Frontal cortex (tissue), 4 donors: ENCODE data around the gene NOC4L. TPM values are rescaled to one million over a fixed set of nuclear protein-coding genes. Genes with fewer than 3 reads are reported as not detected.
"Not testable (repeated sequence)": the region's sequence is repeated elsewhere in the genome, so short reads cannot be mapped to it uniquely, and the experiment has no call there.

Experiments used
- DNase-seq, 2 donors: peaks; one replicate each; pipeline ENCODE4 v3.0.0; 2012; ENCODE audit warnings: low spot score in 2 of 2
- FAIRE-seq: peaks from 2 replicates; lab custom pipeline; 2012; peaks lifted over from hg19 to GRCh38; lab: Jason Lieb, UNC
- total RNA-seq: library from RNA; depleted of rRNA; stranded (reverse); fragments of >200 nt; gene quantifications from one replicate; pipeline ENCODE4 v1.2.3, GENCODE V29; 2014
- donor health status: control.
- donor health status: control.
- donor health status: control.

Gene NOC4L
- total RNA-seq, 1 donor from 2014 or later, result 9.0 TPM

DNA sequence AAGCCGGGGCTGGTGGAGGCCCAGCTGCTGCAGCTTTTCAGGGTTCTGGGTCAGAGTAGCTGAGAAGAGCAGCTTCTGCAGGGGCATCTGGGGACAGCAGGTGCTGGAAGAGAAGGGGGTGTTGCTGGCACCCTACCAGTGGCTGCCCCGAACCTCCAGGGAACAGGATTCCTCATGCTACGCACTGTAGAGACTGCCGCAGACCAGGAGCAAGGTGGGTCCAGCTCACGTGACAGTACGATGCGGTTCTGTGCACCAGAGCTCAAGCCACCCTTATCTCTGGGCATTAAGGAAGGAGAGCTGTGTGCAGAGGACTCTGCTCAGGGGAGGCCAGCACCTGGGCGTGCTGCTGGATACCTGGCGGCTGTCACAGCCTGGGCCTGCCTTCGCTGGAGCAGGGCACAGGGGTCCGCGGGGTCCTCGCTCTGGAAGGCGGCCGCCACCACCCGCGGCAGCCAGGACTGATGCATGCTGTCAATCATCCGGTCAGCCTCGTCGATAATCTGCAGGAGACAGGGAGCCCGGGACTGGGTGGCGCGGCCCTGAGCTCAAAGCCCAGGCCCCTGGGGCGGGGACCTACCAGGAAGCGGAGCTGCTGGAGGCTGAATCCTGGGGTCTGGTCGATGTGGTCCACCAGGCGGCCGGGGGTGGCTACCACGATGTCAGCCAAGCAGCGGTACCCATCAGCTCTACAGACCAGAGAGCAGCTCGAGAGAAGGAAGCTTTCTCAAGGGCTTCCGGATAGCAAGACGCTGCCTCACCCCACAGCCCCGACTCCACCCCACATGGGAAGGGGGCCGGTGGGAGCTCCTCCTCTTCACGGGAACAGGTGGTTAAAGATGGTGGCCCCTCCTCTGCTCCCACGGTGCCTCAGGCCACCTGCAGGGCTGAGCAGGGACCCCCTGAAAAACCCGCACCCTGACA lies 3.1 kb upstream of the NOC4L start:
- FAIRE-seq (no peak), DNase-seq (no peak)

DNA sequence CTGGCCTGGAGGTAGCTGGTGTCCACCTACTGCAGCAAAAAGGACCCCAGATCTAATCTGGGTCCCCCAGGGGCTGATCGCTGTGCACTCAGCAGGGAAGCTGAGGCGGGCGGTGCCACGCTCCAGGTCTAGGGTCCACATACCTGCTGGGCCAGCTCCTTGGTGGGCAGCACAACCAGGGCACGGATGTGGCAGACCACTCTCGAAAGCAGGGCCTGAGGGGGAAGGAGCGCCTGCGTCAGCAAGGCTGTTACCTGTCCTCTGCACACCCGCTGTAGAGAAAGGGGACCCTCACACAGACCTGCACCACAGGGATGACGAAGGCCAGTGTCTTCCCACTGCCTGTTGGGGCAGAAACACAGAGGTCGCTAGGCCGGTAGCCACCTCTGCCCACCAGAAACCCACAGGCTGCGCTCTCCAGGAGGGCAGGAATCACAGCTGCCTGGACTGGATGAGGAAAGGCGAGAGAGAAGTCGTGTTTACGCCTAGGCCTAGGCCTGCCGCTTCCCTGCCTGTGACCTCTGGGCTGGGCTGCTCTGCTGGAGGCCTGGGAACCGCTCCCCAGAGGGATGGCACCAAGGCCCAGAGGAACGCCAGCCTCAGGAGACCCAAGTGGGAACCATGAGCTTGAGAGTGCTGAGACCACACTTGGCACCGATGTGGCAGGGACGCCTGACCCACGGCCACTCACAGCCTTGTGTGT lies 2.1 kb upstream of the NOC4L start:
- DNase-seq (no peak), FAIRE-seq (no peak)

DNA sequence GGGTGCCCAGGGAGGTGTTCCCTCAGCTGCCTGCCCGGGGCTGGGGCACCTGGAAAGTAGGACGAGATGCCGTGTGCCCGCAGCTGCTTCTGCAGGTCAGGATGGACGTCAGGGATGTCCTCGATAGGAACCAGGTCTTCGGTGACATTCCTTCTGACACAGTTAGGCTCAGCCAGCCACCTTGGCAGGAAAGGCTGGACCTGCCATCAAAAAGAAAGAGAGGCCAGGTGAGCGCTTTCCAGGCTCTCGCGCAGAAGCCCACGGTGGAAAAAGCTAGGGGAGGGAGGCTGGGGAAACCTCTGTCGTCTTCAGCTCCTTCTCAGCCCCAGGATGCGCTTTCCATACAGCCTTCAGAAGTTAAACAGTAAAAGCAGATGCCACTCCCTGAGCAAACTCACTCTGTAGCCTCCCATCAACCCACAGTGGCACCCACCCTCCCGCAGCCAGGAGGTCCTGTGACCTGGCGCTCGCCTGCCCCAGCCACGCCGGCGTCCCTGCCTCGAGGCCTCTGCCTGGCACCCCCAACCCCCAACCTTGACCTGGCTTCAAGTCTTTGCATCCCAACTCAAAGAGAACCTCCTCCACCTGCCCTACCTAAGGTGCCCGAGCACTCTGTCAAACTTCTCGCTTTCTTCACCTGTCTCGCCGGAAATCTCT lies 1.4 kb upstream of the NOC4L start:
- DNase-seq (no peak), FAIRE-seq (no peak)

DNA sequence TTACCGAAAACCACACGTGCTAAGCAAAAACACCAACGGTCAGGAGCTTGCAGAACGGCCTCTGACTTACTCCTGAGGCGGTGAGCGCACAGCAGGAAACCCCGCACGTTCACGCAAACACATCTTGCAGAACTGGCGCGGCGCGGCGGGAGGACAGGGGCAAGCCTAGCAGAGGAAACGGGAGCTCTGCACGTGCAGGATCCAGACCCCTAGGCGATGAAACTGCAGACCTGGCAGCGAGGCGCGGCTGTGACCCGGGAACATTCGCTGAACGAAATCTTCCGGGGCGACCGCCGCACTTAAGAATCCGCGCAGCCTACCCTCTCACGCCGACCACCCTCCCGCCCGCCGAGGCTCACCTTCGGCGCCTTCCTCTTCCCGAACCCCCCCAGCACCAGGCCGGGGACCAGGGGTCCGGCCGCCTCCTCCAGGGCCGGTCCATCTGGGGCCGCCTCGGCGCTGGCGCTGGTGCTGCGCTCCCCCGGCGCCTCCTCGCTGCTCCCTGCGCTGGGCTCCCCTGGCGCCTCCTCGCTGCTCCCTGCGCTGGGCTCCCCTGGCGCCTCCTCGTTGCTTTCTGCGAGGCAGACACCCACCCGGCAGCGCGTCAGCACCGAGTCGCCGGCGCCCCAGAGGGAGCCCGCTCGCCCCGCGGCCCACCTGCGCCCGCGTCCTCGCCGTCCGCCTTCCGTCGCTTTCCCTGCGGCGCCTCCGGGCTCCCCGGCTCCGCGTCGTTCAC lies 753 bp upstream of the NOC4L start:
- FAIRE-seq, result no peak
- peak in 1 of 2 donors; percentile 45 for DNase-seq

DNA sequence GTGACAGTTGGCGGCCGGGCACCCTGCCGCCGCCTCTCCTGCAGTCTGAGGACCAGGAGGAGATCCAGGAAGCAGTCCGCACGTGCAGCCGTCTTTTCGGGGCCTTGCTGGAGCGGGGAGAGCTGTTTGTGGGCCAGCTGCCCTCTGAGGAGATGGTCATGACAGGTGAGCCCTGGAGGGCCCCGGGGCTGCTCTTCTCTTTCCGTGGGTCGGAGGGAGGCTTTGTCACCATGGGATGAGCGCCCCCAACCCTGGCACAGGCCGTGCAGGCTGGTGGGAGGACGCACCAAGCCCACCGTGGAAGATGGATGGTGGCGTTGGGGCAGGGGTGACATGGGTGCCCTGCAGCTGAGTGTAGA lies 532 bp downstream of the NOC4L start:
- DNase-seq, result peak in 1 of 2 donors; percentile 44
- no peak for FAIRE-seq

DNA sequence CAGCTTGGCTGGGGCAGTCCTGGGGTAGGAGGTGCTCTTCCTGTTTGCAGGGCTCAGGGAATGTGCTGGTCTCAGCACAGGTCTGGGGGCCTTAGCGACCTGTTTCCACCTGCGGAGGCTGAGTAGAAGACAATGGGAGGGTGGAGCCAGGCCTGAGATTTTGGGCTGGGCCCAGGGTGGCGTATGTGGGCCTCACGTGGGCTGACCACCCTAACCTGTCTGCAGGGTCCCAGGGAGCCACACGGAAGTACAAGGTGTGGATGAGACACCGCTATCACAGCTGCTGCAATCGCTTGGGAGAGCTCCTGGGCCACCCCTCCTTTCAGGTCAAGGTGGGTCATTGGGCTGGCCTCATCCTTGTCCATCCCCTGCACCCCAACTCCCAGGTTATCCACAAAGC lies 1.1 kb downstream of the NOC4L start:
- DNase-seq (no peak), FAIRE-seq (no peak)

DNA sequence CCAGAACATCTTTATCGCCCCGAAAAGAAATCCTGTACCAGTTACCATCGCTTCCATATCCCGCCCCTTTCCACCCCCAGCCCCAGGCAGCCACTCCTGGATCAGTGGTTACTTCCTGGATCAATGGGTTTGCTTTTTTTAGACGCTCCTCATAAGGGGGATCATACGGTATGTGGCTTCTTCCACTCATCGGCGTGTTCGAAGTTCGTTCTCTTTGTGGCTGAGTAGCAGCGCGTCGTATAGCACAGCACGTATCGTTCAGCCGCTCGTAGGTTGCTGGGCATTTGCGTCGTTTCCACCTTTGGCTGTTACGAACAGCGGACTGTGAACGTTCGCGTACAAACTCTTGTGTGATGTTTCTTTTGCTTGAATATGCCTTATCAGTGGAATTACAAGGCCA lies 1.8 kb downstream of the NOC4L start:
- FAIRE-seq (no peak), DNase-seq (no peak)

DNA sequence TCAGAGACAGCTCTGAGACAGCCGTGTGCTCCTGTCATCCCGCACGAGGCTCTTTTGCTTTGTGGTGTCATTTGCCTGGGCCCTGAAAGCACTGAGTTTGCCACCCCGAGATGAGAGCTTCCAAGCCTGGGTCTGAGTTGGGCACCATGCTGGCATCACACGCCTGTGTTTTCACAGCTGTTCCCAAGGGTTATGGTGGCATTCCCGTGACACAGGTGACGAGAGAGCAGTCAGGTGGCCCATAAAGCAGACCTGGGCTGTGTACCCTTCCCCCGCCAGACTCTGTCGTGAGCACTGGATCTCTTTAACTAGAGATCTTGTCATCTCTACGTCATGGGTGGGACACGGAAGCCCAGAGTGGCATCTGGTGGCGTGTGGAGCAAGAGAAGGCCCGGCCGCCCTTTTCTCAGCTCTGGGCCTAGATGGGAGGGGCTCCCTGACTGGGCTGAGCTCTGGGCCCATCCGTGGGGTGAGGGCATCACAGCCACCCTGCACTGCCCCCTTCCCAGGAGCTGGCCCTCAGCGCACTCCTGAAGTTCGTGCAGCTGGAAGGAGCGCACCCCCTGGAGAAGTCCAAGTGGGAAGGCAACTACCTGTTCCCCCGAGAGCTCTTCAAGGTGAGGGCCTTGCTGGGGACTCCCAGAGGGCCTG lies 2.6 kb downstream of the NOC4L start:
- no peak for FAIRE-seq
- DNase-seq, result no peak

DNA sequence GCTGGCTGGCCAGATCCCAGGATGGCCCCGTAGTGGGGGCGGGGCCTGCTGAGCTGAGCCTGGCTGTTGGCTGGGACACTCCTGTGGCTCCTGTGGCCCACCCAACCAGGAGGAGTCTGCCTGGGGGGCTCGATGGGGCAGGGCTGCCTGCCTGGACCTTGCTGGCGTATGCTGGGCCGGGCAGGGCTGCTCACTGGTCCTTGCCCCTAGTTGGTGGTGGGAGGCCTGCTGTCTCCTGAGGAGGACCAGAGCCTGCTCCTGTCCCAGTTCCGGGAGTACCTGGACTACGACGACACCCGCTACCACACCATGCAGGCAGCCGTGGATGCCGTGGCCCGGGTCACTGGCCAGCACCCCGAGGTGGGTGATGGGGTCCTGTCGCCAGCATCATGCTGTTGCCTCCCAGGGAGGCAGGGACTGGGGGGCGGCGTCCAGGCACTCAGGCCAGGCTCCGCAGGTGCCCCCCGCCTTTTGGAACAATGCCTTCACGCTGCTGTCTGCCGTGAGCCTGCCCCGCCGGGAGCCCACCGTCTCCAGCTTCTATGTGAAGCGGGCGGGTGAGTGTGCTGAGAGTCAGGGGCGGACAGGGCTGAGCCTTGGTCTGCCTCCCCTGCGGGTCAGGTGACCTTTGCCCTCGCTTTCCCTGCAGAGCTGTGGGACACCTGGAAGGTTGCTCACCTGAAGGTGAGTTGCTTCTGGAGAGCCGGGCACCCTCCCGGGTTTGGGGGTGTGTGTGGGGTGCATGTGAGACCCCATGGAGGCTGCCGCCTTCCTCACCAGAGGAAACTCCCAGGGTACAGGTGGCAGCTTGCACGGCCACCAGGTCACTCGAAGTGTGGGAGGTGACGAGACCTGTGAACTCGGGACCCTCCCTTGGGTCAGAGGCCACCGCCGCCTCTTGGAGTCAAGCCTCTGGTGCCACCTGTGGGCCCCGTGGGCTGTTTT lies 3.4 kb downstream of the NOC4L start:
- DNase-seq, result no peak
- FAIRE-seq, result no peak

DNA sequence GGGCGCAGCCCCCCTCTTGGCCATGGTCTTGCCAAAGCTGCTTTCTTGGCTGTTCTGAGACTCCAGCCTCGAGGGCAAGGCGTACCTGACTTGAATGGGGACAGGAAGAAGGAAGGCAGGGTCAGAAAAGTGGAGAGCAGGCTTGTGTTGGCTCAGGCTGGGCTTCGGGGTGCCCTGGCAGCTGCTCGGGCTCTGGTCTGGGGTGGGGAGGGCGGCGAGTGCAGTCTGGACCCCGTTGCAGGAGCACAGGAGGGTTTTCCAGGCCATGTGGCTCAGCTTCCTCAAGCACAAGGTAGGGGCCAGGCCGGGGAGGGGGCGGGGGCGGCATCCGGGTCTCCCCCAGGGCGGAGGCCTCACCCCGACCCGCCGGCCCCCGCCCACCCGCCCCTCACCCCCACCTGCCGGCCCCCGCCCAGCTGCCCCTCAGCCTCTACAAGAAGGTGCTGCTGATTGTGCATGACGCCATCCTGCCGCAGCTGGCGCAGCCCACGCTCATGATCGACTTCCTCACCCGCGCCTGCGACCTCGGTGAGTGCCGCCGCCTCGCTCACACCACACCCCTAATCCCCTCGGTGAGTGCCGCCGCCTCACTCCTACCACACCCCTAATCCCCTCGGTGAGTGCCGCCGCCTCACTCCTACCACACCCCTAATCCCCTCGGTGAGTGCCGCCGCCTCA lies 4.2 kb downstream of the NOC4L start:
- DNase-seq (no peak), FAIRE-seq (no peak)

DNA sequence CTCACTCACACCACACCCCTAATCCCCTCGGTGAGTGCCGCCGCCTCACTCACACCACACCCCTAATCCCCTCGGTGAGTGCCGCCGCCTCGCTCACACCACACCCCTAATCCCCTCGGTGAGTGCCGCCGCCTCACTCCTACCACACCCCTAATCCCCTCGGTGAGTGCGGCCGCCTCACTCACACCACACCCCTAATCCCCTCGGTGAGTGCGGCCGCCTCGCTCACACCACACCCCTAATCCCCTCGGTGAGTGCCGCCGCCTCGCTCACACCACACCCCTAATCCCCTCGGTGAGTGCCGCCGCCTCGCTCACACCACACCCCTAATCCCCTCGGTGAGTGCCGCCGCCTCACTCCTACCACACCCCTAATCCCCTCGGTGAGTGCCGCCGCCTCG lies 5.3 kb downstream of the NOC4L start:
- not testable (repeated sequence) for DNase-seq, FAIRE-seq

DNA sequence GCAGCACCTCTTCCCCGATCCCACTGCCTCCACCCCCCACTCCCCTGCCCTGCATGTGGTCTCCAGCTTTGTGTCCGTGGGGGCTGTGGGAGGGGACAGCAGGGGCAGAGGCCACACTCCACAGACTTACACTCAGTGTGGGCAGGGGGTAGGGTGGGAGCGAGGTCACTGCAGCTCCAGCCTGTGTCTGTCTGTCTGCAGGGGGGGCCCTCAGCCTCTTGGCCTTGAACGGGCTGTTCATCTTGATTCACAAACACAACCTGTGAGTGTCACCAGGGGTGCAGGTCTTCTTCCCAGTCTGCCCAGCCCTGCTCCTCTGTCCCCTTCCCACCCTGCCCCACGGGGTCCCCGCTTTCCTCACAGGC lies 6.5 kb downstream of the NOC4L start:
- DNase-seq (no peak), FAIRE-seq (no peak)

DNA sequence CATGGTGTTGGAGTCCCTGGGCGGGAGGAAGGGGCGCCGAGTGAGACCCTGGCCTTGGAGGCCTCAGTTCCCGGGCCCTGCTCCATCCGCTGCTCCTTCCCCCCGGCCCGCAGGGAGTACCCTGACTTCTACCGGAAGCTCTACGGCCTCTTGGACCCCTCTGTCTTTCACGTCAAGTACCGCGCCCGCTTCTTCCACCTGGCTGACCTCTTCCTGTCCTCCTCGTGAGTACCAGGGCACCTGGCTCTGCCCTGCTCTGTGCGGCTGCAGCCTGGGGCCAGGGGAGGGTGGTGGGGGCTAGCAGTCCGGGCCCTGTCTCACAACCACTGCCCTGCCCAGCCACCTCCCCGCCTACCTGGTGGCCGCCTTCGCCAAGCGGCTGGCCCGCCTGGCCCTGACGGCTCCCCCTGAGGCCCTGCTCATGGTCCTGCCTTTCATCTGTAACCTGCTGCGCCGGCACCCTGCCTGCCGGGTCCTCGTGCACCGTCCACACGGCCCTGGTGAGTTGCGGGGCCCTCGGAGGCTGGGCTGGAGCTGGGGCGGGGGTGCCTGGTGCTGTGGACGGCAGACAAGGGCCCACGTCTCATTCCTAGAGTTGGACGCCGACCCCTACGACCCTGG lies 7.0 kb downstream of the NOC4L start:
- no peak for FAIRE-seq
- no peak for DNase-seq

DNA sequence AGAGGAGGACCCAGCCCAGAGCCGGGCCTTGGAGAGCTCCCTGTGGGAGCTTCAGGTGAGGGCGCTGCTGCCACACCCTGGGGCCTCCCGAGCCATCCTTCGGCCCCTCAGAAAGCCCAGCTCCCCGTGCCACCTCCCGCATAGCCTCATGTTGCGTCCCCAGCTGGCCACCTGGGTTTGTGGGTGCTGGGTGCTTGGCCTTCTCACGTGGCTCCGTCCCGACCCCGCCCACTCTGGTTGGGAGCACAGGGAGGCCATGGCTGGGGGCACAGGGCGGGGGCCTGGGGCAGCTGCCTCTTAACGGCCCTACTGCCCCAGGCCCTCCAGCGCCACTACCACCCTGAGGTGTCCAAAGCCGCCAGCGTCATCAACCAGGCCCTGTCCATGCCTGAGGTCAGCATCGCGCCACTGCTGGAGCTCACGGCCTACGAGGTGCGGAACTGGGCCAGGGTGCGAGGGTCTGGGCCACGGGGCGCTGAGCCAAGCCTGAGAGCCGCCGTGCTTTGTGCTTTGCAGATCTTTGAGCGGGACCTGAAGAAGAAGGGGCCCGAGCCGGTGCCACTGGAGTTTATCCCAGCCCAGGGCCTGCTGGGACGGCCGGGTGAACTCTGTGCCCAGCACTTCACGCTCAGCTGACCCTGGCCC lies 7.6 kb downstream of the NOC4L start:
- DNase-seq (no peak), FAIRE-seq (no peak)

DNA sequence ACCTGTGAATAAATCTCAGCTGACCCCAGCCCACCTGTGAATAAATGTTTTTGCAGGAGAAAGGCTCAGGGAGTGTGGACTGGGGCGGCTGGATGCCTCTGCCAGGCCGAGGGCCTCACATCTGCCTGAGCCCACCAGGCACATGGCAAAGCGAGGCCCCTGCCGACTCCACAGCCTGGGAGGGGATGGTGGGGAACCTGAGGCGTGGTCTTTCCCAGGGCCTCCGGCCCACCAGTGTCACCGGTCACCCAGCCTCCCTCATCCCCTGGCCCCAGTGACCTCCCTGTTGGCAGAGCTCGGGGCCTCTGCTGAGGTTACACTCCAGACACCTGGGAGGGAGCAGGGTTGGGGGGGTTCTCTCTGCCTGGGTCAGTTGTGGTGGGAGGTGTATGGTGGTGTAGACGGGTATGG lies 8.2 kb downstream of the NOC4L start:
- no peak for FAIRE-seq

DNA sequence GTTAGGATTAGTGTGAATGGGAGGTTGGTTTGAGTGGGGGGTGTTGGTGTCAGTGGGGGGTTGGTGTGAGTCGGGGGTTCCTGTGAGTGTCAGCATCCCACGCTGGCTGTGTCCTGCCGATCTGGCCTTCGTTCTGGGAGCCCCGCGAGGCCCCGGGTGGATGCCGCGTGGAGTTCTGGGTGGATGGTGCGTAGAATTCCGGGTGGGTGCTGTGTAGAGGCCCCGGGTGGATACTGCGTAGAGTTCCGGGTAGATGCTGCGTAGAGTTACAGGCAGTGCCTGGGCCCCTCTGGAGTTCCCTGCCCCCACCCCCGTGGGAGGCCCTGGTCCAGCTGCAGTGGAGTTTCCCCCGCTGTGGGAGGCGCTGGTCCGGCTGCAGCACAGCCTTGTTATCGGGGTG lies 8.7 kb downstream of the NOC4L start:
- DNase-seq (no peak), FAIRE-seq (no peak)

More for the DNA sequence above, 8.2 kb downstream of the NOC4L start:
- DNase-seq, result no peak
